K562 (cell line): ENCODE data around the gene PRKAR2B. TPM values are rescaled to one million over a fixed set of nuclear protein-coding genes. Genes with fewer than 3 reads are reported as not detected.

Experiments used
- BRCA1 ChIP-seq, 2 experiments: fragments of 450-650 bp in 1 of 2; sonication (generic) in 1 of 2; formaldehyde crosslinking in 1 of 2; IDR thresholded peaks; 2 replicates each; pipeline versions ENCODE4 v1.5.0 to v1.6.1; 2017 to 2020; ENCODE audit warnings: mild to moderate bottlenecking in 1 of 2, missing genetic modification reagents in 1 of 2
- ETS1 ChIP-seq: conservative IDR thresholded peaks from 2 replicates; pipeline ENCODE4 v1.6.1; 2011; ENCODE audit warnings: low read depth, mild to moderate bottlenecking, low read length; ENCODE audit not compliant: control insufficient read depth
- ETV5 ChIP-seq: sonication (generic); formaldehyde crosslinking; IDR thresholded peaks from 2 replicates; pipeline ENCODE4 v1.4.0; 2020; ENCODE audit warnings: low read depth, mild to moderate bottlenecking, missing genetic modification reagents
- GTF3C2 ChIP-seq: IDR thresholded peaks from 3 replicates; pipeline ENCODE4 v1.6.1; 2011; ENCODE audit warnings: borderline replicate concordance, mild to moderate bottlenecking, moderate library complexity; ENCODE audit not compliant: insufficient read length; ENCODE audit errors: extremely low read depth
- HDGF ChIP-seq: fragments of 450-650 bp; IDR thresholded peaks from 2 replicates; pipeline ENCODE4 v1.6.1; 2016
- HES1 ChIP-seq: fragments of 450-650 bp; IDR thresholded peaks from 2 replicates; pipeline ENCODE4 v1.6.1; 2016; ENCODE audit warnings: low read depth, mild to moderate bottlenecking, moderate library complexity
- NFIX ChIP-seq: fragments of 250-450 bp; sonication (Bioruptor Pico); IDR thresholded peaks from 2 replicates; pipeline ENCODE4 v1.4.0; 2020; ENCODE audit warnings: low read depth, mild to moderate bottlenecking, moderate library complexity
- NKRF ChIP-seq: fragments of 450-650 bp; IDR thresholded peaks from 2 replicates; pipeline ENCODE4 v1.6.1; 2016; ENCODE audit warnings: borderline replicate concordance
- SMARCC2 ChIP-seq: fragments of 450-650 bp; IDR thresholded peaks from 2 replicates; pipeline ENCODE4 v1.6.1; 2017; ENCODE audit warnings: antibody characterized with exemption, moderate library complexity, mild to moderate bottlenecking, low read depth
- TAF7 ChIP-seq: fragments of 450-650 bp; IDR thresholded peaks from 2 replicates; pipeline ENCODE4 v1.6.1; 2016; ENCODE audit warnings: missing genetic modification characterization, missing compliant biosample characterization
- TEAD2 ChIP-seq: fragments of 450-650 bp; IDR thresholded peaks from 2 replicates; pipeline ENCODE4 v1.6.1; 2016; ENCODE audit warnings: missing genetic modification characterization, control low read depth, missing compliant biosample characterization
- TFAM ChIP-seq: fragments of 250-450 bp; sonication (Bioruptor Pico); conservative IDR thresholded peaks from 2 replicates; pipeline ENCODE4 v1.5.0; 2021; ENCODE audit warnings: mild to moderate bottlenecking, moderate library complexity
- ZNF609 ChIP-seq: sonication (generic); formaldehyde crosslinking; IDR thresholded peaks from 2 replicates; pipeline ENCODE4 v1.8.1; 2023; ENCODE audit warnings: missing genetic modification reagents, mild to moderate bottlenecking, borderline replicate concordance
- polyA plus RNA-seq, 8 experiments: library from polyadenylated mRNA; depleted of rRNA in 4 of 8; stranded (reverse) in 5 of 8; unstranded in 3 of 8; fragments of >200 nt; fragmentation: Nextera tagmentation in 2 of 8; fragmentation: Illumina TruSeq in 1 of 8; extraction: Ambion mirVana in 2 of 8; extraction: Trizol in 1 of 8; gene quantifications; 2 replicates each; pipeline versions ENCODE4 v1.2.1 to v1.2.3, GENCODE V29; 2011 to 2014; ENCODE audit warnings: inconsistent platforms in 1 of 8, missing spikeins in 1 of 8
- total RNA-seq, 7 experiments: library from RNA; depleted of rRNA in 6 of 7; stranded (reverse); fragments of >200 nt in 6 of 7; fragmentation: Illumina TruSeq in 2 of 7; extraction: Trizol in 2 of 7; gene quantifications; 2 replicates each; pipeline versions ENCODE4 v1.2.1 to v1.2.3, GENCODE V29; 2011 to 2021; ENCODE audit warnings: low replicate concordance in 1 of 7

Gene PRKAR2B
- total and polyA plus RNA-seq, 9 of the 15 experiments (the other 6 are each of a cell fraction or from before 2014, with no cell fraction given), result 59.0 to 173 (median 129) TPM

- peak; percentile 21; the same call in 1 of the 2 replicates for TF ChIP-seq TAF7 (tag)
- TF ChIP-seq GTF3C2, result no peak
- no peak for TF ChIP-seq ZNF609
- peak; percentile 39; the same call in 1 of the 2 replicates for TF ChIP-seq TEAD2 (tag)
- peak; percentile 32; the same call in 1 of the 2 replicates for TF ChIP-seq HDGF
- TF ChIP-seq SMARCC2, result 0 out of 2 replicates have a peak, but pooled peaks have one; percentile 15
- no peak for TF ChIP-seq BRCA1 (IDR thresholded peaks at IDR 0.05)
- TF ChIP-seq BRCA1 (CRISPR knock-in tag; IDR thresholded peaks at IDR 0.05), result no peak
- TF ChIP-seq ETV5 (CRISPR knock-in tag), result 0 out of 2 replicates have a peak, but pooled peaks have one; percentile 10
- peak; percentile 2; the same call in 1 of the 2 replicates for TF ChIP-seq NKRF
- no peak for TF ChIP-seq ETS1
- TF ChIP-seq HES1, result 0 out of 2 replicates have a peak, but pooled peaks have one; percentile 3
- no peak for TF ChIP-seq NFIX (CRISPR knock-in tag)
- no peak for TF ChIP-seq TFAM (CRISPR knock-in tag)
Measured at GRCh38 chr7:107170051-107170915, 125.8 kb downstream of the PRKAR2B start (continued).
